ENCODE measurements around the gene ZNF236.

Gene ZNF236

DNA sequence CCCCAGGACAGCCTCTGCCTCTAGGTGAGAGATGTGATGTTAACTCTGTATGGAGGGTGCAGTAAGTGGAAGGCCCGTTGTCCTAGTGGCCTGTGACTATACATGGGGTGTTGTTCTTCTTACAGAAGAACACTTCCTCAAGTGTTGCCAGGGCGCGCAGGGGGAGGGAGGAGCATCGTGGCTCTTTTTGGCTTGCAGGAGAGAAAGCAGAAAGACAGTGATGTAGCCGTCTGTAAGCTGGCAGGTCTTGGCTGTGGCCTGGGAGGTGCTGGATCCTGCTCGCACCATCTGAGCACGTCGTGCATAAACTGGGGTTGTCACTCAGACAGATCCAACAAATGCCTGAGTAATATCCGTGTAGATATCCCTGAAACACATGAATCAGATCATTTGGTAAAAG, 44.3 kb downstream of the ZNF236 start:
- no peak for DNase-seq

- DNase-seq = no peak
Measured at GRCh38 chr18:76873311-76873710, 51.0 kb downstream of the ZNF236 start.

DNA sequence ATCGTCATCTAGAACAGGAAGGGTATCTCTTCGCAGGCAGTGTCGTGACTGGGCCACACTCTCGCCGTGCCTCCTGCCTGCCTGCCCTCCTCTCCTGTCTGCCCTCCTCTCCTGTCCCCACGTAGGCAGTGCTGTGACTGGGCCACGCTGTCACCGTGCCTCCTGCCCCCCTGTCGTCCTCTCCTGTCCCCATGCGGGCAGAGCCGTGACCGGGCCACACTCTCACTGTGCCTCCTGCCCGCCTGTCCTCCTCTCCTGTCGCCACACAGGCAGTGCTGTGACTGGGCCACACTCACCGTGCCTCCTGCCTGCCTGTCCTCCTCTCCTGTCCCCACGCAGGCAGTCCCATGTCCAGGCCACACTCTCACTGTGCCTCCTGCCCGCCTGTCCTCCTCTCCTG, 51.4 kb downstream of the ZNF236 start:
- DNase-seq = no peak

DNA sequence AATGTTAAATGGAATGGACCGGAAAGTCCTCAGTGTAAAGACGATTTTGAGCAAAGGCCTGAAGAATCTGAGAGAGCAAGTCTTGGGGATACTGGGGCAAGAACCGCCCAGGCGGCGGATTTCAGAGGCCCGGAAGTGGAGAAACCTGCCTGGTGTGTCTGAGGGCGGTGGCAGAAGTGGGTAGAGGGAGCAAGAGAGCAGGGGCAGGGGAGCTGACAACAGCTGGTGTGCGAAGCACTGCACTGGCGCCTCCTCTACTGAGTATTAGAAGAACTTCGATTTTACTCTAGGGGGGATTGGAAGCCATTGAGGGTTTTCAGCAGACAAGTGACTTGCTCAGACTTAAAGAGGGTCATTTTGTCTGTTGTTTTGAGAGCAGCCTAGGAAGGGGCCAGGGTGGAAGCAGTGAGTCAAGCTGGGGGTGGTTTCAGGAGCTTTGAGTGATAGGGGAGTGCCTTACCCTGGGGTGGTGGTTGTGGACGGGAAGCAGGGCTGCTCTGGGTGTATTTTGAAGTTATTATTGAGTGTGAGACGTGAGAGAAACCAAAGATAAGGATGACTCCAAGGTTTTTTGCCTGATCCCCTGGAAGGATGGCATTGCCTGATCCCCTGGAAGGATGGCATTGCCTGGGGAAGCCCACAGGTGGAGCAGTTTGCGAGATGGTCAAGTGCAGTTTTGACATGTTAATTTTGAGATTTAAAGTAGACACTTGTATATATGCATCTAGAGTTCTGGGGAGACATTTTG, 52.5 kb downstream of the ZNF236 start:
- no peak for DNase-seq

DNA sequence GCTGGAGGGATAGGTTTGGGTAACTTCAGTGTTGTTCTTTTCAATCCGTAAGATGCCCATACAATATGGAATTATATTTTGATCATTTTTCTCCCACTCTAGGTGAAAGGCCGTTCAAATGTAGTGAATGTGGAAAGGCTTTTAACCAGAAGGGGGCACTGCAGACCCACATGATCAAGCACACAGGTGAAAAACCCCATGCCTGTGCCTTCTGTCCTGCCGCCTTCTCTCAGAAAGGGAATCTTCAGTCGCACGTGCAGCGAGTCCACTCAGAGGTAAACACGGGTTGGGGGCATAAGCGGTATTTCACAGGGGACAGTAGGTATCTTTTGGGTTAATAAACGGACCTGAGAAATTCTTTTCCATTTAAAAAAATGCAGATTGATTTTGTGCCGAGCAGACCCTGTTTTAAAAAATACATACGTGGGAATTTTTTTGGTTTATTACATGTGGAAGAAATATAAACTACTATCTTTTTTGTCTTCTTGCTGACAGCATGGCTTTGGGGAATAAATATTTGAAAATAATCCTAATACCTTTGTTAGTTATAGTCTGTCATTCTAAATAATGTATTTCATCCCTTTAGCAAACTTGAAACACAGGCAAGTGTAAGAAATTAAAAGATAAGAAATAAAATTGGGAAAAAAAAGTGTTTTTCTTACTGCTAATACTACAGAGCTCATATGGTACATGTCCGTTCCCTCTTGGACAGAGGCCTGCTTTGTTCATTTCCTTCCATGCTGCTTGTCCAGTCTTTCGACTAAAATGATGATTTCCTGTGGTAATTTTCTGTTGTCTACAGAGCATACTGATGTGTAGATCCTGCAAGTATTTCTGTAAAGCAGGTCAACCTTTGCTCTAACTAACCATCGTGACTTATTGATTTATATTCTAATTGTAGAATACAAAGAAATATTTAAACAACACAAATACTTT, 53.3 kb downstream of the ZNF236 start:
- DNase-seq = no peak

- no peak for DNase-seq
Measured at GRCh38 chr18:76878426-76878825, 56.1 kb downstream of the ZNF236 start.

DNA sequence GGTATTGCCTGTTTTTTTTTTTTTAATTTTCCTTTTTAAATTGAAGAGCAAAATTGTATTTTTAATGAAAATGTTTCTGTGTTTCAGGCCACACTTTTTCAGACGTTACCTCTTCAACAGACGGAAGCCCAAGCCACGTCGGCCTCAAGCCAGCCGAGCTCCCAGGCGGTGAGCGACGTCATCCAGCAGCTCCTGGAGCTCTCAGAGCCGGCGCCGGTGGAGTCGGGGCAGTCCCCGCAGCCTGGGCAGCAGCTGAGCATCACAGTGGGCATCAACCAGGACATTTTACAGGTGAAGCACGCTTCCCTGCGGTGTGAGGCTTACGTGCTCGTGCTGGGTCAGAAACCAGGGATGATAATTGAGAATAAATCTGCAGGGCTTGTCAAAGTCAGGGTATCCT, 57.7 kb downstream of the ZNF236 start:
- no peak for DNase-seq

GRCh38 chr18:76881744-76882143, 59.4 kb downstream of the ZNF236 start:
- DNase-seq = no peak

DNA sequence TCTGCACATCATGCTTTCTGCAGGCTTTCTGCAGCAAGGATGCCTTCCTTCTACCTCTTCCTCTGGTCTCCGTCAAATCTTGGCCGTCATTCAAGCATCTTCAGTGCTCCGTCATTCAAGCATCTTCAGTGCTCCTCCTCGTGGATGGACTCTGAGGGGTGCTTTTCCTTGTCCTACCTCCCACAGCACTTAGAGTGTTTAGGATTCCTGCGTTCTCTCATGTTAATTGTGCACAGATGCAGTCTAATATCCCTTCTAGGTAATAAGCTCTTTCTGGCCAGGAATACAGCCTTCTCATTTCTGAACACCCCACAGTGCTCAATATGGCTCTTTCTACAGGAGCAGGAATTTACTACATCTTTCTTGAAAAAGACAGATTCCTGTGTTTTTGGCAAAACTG, 59.8 kb downstream of the ZNF236 start:
- DNase-seq = no peak

DNA sequence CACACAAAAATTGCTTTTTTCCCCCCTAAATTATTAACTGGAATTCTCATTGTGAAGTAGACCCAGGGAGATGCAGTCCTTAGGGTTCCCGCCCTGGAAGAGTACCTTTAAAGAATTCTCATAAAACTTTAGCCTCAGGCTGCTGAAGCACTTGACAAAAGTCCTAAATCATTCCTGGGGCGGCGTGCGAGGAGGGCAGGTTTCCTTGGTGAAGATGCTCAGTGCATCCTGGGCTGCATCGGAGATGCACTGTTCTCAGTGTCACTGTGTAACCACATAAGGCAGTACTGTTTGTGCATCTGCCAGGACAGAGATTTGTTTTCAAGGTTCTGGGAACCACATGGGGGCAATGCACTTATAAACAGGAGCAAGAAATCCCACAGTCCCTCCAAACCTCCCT, 62.6 kb downstream of the ZNF236 start:
- DNase-seq = no peak

GRCh38 chr18:76886112-76886511, 63.8 kb downstream of the ZNF236 start:
- DNase-seq = no peak

GRCh38 chr18:76889091-76889699, 66.8 kb downstream of the ZNF236 start:
- DNase-seq = no peak

DNA sequence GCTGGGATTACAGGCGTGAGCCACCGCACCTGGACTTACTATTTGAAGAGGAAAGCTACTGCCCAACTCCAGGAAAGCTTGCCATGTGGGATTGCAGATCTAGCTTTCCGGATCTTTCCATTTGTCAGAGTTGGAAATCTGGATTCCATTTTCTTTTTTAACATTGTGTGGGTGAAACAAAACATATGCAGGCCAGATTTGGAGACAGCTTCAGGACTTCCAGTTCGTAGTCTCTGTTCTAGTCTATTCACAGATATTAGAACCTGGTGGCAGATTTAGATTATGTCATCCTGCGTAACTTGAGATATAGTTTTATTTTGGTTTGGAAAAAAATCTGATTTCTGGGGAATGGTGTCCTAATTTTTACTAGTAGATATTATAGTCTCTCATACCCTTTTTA, 70.5 kb downstream of the ZNF236 start:
- no peak for DNase-seq

DNA sequence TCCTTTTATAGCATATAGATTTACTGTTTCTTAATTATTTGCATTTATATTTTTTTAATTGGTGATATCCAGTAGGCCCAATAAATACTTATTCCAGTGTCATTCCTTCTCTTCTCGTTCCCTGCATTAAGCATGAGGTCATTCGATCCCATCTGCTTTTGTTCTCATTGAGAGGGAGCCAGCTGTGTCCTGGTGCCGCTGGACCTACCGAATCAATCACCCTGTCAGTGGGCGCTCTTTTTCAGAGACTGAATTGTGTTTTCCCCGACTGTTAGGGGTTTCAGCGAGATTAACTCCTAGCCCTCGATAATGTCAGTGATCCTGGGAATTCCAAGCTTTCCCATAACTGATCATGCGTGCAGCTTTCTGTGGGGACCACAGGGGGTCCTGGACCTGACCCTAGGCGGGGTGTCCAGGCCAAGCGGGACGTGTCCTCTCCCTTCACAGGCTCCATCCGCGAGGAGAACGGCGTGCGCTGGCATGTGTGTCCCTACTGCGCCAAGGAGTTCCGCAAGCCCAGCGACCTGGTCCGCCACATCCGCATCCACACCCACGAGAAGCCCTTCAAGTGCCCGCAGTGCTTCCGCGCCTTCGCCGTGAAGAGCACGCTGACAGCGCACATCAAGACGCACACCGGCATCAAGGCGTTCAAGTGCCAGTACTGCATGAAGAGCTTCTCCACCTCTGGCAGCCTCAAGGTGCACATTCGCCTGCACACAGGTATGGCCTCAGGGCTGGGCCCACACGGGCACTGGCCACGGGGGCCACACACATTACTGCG, 72.4 kb downstream of the ZNF236 start:
- no peak for DNase-seq

DNA sequence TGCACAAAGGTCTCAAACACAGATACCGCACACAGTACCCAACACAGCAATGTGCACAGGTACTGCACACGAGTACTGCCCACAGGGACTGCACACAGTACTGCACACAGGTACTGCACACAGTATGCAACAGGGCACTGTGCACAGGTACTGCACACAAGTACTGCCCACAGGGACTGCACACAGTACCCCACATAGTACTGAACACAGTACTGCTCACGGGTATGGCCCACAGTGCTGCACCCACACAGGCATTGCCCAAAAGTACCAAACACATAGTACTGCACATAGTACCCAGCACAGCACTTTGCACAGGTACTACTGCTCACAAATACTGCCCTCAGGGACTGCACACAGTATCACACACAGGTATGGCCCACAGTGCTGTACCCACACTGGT, 73.1 kb downstream of the ZNF236 start:
- no peak for DNase-seq

- no peak for DNase-seq
Measured at GRCh38 chr18:76896677-76897076, 74.3 kb downstream of the ZNF236 start.

- DNase-seq = no peak
Measured at GRCh38 chr18:76897257-76897656, 74.9 kb downstream of the ZNF236 start.

- no peak for DNase-seq
Measured at GRCh38 chr18:76903386-76903785, 81.0 kb downstream of the ZNF236 start.

GRCh38 chr18:76905821-76906220, 83.5 kb downstream of the ZNF236 start:
- no peak for DNase-seq

DNA sequence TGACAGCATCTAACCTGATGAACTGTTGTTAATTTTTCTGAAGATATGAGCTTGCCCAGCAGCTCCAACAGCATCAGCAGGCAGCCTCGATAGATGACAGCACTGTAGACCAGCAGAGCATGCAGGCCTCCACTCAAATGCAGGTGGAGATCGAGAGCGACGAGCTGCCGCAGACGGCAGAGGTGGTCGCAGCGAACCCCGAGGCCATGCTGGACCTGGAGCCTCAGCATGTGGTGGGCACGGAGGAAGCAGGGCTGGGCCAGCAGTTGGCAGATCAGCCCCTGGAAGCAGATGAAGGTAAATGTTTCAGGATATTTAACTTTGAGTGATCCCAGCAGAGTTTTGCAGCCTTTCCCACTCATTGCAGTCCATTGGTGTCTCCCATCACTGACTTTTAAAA, 85.9 kb downstream of the ZNF236 start:
- no peak for DNase-seq

DNA sequence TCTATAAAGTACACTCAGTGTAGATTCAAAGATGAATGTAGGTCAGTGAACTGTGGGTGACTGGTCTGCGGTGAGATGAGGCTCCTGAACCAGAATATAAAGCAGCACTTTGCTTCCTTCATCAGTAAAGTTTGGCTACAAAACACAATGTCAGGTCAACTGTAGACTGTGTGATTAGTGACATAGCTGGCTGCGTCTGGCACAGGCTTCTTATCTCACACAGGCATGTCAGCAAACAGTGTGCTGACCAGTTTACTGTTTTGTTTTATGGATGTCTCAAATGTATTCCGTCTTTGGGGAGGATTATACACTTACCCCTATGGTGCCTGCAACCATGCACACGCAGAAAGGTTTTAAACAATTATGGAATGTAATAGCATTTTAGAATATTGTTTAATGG, 87.1 kb downstream of the ZNF236 start:
- DNase-seq = no peak

DNA sequence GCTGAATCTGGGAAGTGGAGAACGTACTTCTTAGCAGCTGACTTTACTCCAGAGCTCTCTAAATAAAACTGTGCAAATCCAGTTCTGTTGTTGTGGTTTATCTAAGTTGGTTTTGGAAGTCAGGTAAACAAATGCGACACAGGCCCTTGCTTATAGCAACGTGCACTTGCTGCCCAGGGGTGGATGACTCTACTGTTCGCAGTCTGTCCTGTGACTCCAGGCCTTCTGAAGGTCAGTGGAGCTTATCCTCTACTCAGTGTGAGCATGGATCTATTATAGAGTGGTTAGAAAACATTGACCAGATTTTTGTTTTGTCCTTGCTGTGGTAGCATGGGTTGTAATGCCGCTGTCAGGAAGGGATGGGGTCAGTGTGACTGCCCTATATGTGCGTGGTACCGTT, 89.1 kb downstream of the ZNF236 start:
- no peak for DNase-seq

- no peak for DNase-seq
Measured at GRCh38 chr18:76913583-76913982, 91.2 kb downstream of the ZNF236 start.

Data from SIG-M5 (cell line).